HepG2 (cell line): Measurements from ENCODE around the gene CFAP300. TPM values are rescaled to one million over a fixed set of nuclear protein-coding genes. Genes with fewer than 3 reads are reported as not detected.

Experiments used
- FIP1L1 ChIP-seq: fragments of 200-400 bp; formaldehyde crosslinking; IDR thresholded peaks from 2 replicates; pipeline ENCODE4 v1.6.1; 2018; ENCODE audit warnings: low read depth, mild to moderate bottlenecking, low read length, moderate library complexity, borderline replicate concordance; ENCODE audit not compliant: insufficient read depth
- FOSL1 ChIP-seq: sonication (generic); formaldehyde crosslinking; IDR thresholded peaks from 2 replicates; pipeline ENCODE4 v1.9.0; 2021; ENCODE audit warnings: missing genetic modification reagents, borderline replicate concordance
- HIC2 ChIP-seq: sonication (generic); formaldehyde crosslinking; IDR thresholded peaks from 2 replicates; pipeline ENCODE4 v1.9.0; 2022; ENCODE audit warnings: low read depth, missing genetic modification reagents
- HOXA3 ChIP-seq: sonication (generic); formaldehyde crosslinking; IDR thresholded peaks from 2 replicates; pipeline ENCODE4 v1.5.0; 2020; ENCODE audit warnings: missing genetic modification reagents
- ISL2 ChIP-seq: sonication (generic); formaldehyde crosslinking; IDR thresholded peaks from 2 replicates; pipeline ENCODE4 v1.5.0; 2020; ENCODE audit warnings: missing genetic modification reagents
- KMT2A ChIP-seq: sonication (generic); formaldehyde crosslinking; IDR thresholded peaks from 2 replicates; pipeline ENCODE4 v1.4.0; 2020; ENCODE audit warnings: missing genetic modification reagents
- MEF2D ChIP-seq: sonication (generic); formaldehyde crosslinking; IDR thresholded peaks from 2 replicates; pipeline ENCODE4 v1.5.1; 2020; ENCODE audit warnings: mild to moderate bottlenecking, missing genetic modification reagents
- NFRKB ChIP-seq: fragments of 450-650 bp; IDR thresholded peaks from 2 replicates; pipeline ENCODE4 v1.6.1; 2017
- PHF21A ChIP-seq: sonication (generic); formaldehyde crosslinking; IDR thresholded peaks from 2 replicates; pipeline ENCODE4 v1.5.0; 2020; ENCODE audit warnings: mild to moderate bottlenecking, missing genetic modification reagents
- RAD51 ChIP-seq: fragments of 450-650 bp; IDR thresholded peaks from 2 replicates; pipeline ENCODE4 v1.6.1; 2016; ENCODE audit warnings: borderline replicate concordance
- SMAD9 ChIP-seq: sonication (generic); formaldehyde crosslinking; IDR thresholded peaks from 2 replicates; pipeline ENCODE4 v1.5.1; 2020; ENCODE audit warnings: mild to moderate bottlenecking, missing genetic modification reagents
- SMC3 ChIP-seq: IDR thresholded peaks from 2 replicates; pipeline ENCODE4 v1.6.1; 2011; ENCODE audit warnings: low read length, improper control_type of control experiment
- ZMYM3 ChIP-seq: sonication (generic); formaldehyde crosslinking; IDR thresholded peaks from 2 replicates; pipeline ENCODE4 v1.5.1; 2020; ENCODE audit warnings: mild to moderate bottlenecking, missing genetic modification reagents
- polyA plus RNA-seq, 8 experiments: library from polyadenylated mRNA; depleted of rRNA in 3 of 8; stranded (reverse) in 7 of 8; unstranded in 1 of 8; fragments of >200 nt; fragmentation: Illumina TruSeq in 4 of 8; extraction: Trizol in 4 of 8; gene quantifications; 2 replicates each; pipeline versions ENCODE4 v1.2.1 to v1.2.3, GENCODE V29; 2011 to 2016; ENCODE audit warnings: low read depth in 4 of 8, missing spikeins in 1 of 8, mixed read lengths in 1 of 8; ENCODE audit not compliant: insufficient read depth in 1 of 8
- total RNA-seq, 5 experiments: library from RNA; depleted of rRNA; stranded (reverse); fragments of >200 nt; fragmentation: Illumina TruSeq; extraction: Trizol; gene quantifications; 2 replicates each; pipeline ENCODE4 v1.2.3, GENCODE V29; 2016; ENCODE audit warnings: low read depth in 1 of 5
- TF ChIP-seq, protein P1 (sequence below): sonication (generic); formaldehyde crosslinking; IDR thresholded peaks from 2 replicates; pipeline ENCODE4 v1.4.0; 2020; ENCODE audit warnings: missing genetic modification reagents, mild to moderate bottlenecking, borderline replicate concordance
- TF ChIP-seq, protein P2 (sequence below): sonication (generic); formaldehyde crosslinking; IDR thresholded peaks from 2 replicates; pipeline ENCODE4 v1.9.0; 2021; ENCODE audit warnings: missing genetic modification reagents, borderline replicate concordance
- TF ChIP-seq, protein P3 (sequence below): sonication (generic); formaldehyde crosslinking; conservative IDR thresholded peaks from 2 replicates; pipeline ENCODE4 v1.4.0; 2020; ENCODE audit warnings: missing genetic modification reagents
- TF ChIP-seq, protein P4 (sequence below): sonication (generic); formaldehyde crosslinking; IDR thresholded peaks from 2 replicates; pipeline ENCODE4 v1.5.1; 2020; ENCODE audit warnings: missing genetic modification reagents, mild to moderate bottlenecking, borderline replicate concordance

CFAP300 gene
- total and polyA plus RNA-seq, 2 of the 13 experiments (the other 11 are each of a cell fraction or from before 2014, with no cell fraction given): not detected

DNA sequence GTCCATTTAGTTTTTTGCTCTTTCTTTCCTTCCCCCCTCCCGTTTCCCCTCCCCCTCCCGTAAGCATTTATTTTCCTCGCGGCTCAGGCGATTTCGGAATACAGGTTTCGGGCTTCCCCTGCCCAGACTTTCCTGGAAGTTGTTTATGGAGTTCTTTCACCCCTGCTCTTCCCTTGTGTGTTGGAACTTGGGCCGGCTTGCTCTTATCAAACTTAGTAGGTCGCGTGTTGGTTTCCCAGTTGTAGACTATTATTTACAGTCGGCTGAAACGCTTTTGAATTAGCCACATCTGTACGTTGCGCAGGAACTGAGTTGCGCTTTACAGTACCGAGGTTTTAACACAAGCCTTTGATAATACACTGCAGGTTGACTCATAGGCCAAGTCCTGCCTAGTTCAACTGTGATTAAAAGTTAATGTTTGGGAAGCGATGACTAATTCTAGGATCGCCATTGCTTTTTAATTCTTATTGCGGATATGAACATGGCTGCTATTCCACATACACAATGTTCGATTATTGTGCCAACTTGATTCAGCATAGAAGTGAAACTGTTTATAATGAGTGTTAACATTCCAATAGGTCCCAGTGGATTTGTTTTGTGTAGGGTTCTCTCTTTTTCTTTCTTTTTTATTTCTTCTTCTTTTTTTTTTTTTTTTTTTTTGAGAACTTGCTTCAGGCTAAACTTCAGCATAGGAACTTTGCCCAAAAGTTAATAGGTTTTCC lies 64.7 kb downstream of the CFAP300 start (continued):
- TF ChIP-seq, protein P1, sequence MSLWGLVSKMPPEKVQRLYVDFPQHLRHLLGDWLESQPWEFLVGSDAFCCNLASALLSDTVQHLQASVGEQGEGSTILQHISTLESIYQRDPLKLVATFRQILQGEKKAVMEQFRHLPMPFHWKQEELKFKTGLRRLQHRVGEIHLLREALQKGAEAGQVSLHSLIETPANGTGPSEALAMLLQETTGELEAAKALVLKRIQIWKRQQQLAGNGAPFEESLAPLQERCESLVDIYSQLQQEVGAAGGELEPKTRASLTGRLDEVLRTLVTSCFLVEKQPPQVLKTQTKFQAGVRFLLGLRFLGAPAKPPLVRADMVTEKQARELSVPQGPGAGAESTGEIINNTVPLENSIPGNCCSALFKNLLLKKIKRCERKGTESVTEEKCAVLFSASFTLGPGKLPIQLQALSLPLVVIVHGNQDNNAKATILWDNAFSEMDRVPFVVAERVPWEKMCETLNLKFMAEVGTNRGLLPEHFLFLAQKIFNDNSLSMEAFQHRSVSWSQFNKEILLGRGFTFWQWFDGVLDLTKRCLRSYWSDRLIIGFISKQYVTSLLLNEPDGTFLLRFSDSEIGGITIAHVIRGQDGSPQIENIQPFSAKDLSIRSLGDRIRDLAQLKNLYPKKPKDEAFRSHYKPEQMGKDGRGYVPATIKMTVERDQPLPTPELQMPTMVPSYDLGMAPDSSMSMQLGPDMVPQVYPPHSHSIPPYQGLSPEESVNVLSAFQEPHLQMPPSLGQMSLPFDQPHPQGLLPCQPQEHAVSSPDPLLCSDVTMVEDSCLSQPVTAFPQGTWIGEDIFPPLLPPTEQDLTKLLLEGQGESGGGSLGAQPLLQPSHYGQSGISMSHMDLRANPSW (CRISPR knock-in tag): 0 out of 2 replicates have a peak, but pooled peaks have one; percentile 11
- TF ChIP-seq SMC3 (no peak), HOXA3 (CRISPR knock-in tag) (no peak), SMAD9 (CRISPR knock-in tag) (no peak), FOSL1 (peak; percentile 73; the same call in 1 of the 2 replicates), HIC2 (no peak), ZMYM3 (CRISPR knock-in tag) (peak; percentile 62), NFRKB (no peak), MEF2D (CRISPR knock-in tag) (peak; percentile 67), PHF21A (CRISPR knock-in tag) (peak; percentile 53; the same call in 1 of the 2 replicates), KMT2A (peak; percentile 54; the same call in 1 of the 2 replicates), ISL2 (CRISPR knock-in tag) (peak; percentile 74), RAD51 (no peak), FIP1L1 (no peak)
- TF ChIP-seq, protein P2, sequence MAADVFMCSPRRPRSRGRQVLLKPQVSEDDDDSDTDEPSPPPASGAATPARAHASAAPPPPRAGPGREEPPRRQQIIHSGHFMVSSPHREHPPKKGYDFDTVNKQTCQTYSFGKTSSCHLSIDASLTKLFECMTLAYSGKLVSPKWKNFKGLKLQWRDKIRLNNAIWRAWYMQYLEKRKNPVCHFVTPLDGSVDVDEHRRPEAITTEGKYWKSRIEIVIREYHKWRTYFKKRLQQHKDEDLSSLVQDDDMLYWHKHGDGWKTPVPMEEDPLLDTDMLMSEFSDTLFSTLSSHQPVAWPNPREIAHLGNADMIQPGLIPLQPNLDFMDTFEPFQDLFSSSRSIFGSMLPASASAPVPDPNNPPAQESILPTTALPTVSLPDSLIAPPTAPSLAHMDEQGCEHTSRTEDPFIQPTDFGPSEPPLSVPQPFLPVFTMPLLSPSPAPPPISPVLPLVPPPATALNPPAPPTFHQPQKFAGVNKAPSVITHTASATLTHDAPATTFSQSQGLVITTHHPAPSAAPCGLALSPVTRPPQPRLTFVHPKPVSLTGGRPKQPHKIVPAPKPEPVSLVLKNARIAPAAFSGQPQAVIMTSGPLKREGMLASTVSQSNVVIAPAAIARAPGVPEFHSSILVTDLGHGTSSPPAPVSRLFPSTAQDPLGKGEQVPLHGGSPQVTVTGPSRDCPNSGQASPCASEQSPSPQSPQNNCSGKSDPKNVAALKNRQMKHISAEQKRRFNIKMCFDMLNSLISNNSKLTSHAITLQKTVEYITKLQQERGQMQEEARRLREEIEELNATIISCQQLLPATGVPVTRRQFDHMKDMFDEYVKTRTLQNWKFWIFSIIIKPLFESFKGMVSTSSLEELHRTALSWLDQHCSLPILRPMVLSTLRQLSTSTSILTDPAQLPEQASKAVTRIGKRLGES (CRISPR knock-in tag): no peak
- TF ChIP-seq, protein P3, sequence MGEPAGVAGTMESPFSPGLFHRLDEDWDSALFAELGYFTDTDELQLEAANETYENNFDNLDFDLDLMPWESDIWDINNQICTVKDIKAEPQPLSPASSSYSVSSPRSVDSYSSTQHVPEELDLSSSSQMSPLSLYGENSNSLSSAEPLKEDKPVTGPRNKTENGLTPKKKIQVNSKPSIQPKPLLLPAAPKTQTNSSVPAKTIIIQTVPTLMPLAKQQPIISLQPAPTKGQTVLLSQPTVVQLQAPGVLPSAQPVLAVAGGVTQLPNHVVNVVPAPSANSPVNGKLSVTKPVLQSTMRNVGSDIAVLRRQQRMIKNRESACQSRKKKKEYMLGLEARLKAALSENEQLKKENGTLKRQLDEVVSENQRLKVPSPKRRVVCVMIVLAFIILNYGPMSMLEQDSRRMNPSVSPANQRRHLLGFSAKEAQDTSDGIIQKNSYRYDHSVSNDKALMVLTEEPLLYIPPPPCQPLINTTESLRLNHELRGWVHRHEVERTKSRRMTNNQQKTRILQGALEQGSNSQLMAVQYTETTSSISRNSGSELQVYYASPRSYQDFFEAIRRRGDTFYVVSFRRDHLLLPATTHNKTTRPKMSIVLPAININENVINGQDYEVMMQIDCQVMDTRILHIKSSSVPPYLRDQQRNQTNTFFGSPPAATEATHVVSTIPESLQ (CRISPR knock-in tag): no peak
- TF ChIP-seq, protein P4, sequence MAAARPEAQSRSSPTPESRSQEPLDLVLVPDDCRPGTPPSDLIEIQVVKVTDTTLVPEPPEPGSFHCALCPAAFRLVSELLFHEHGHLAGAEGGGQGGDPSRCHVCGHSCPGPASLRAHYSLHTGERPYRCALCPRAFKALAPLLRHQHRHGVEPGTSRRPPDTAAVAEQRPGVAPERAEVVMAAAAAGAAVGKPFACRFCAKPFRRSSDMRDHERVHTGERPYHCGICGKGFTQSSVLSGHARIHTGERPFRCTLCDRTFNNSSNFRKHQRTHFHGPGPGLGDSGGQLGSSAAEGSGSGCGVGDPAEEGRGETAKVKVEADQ (CRISPR knock-in tag): no peak
